Muscle of arm (tissue), 14 donors: ENCODE data around the gene A3GALT2. TPM values are rescaled to one million over a fixed set of nuclear protein-coding genes. Genes with fewer than 3 reads are reported as not detected.

Experiments
- DNase-seq: peaks from one replicate; pipeline ENCODE4 v3.0.0-alpha.2; 2013
- long read RNA-seq, 11 donors: transcript quantifications; one replicate each; lab custom pipeline, GENCODE V29; 2026
- polyA plus RNA-seq, 12 donors: library from polyadenylated mRNA; unstranded; fragments of 120-200 nt; gene quantifications; one replicate each; pipeline ENCODE4 v1.2.1, GENCODE V29; 2013; ENCODE audit not compliant: insufficient read length in 12 of 12

The A3GALT2 gene
- not detected for polyA plus RNA-seq
- long read RNA-seq, donor 1, result 0 reads
- long read RNA-seq, donor 2, result 0 reads
- long read RNA-seq, donor 3, result 0 reads
- long read RNA-seq, donor 4, result 0 reads
- long read RNA-seq, donor 5, result 0 reads
- long read RNA-seq, donor 6, result 0 reads
- long read RNA-seq, donor 7, result 0 reads
- long read RNA-seq, donor 8, result 0 reads
- long read RNA-seq, donor 9, result 0 reads
- long read RNA-seq, donor 10, result 0 reads
- long read RNA-seq, donor 11, result 0 reads

DNA sequence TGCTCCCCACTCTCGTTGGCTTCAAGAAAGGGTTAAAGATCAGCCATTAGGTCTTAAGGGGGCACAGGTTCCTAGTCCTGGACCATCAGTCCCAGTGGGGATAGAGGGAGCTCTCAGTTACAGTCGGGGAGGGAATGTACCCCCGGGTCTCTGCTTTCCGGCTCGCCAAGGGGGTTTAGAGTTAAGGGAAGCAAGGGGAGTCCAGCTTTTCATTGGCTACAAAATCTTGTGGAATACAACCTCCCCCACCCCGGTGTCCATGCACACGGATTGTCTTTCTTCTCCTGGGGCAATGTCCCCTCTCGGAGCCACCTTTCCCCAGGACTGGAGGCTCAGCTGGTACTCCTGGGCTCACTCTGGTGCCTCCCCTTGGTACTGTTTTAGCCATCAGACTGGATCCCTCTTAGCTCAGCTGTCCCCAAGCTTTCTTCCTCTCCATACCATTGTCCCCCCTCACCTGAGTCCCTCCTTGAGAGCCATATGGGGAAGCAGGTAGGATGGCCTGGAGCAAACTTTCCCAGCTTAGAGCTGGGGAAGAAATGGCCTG, at the start of gene A3GALT2:
TSS of gene A3GALT2 (minus strand) at position 480 of the 547 bp plus-strand sequence. CDS start at position 480, 0 bp downstream.
- no peak for DNase-seq

DNA sequence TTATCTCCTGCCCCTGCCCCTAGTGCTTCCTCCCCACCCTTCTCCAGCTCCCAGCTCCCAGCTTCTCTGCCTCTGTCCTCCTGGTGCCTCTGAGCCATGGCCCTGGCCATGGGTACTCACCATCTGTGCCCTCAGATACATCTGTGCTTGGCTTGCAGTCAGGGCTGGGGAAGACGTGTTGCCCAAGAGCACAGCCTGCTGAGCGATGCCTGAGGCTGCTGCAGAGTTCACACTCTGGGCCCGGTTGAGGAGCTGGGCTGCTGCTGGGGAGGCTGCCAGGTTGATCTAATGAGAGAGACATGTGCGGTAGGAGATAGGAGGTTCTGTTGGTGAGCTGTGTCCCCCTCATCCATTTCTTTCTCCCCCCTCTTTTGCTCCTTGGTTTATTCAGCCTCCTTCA, 49.4 kb upstream of the A3GALT2 start:
- no peak for DNase-seq

DNA sequence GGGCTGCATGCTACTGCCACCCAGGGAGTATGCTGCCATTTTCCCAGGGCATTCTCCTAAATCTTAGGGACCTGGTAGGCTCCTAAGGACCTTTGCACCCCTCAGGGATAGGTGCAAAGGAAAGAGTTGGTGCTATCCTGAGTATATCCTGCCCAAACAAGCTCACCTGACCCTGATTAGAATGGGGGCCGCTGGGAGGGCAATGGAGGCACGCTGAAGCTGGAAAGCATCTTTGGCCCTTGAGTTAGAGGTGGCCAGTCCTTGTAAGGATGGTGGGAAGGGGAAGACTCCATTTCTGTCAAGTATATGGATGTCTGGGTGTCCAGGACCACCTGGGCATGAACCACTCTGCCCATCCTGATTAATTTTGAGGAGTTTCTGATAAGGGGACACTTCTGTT, 48.9 kb upstream of the A3GALT2 start:
- DNase-seq, result no peak

DNA sequence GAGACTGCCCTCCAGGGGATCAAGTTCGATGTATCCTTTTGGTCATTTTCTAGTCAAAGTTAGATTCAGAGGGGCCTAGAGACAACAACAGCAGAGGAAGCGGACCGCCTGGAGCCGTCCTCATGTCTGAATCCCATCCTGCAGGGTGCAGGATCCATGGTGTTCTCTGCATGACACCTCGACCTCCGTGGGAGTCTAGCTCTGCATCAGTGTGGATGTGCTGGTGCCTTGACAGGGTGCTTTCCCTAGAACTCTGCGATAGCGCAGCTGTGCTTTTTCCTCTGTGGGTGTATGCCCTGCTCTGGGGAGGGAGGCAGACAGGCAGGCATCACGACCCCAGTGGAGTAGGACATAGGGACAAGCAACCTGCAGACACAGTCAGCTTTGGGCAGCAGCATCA, 48.2 kb upstream of the A3GALT2 start:
- DNase-seq, result no peak

DNA sequence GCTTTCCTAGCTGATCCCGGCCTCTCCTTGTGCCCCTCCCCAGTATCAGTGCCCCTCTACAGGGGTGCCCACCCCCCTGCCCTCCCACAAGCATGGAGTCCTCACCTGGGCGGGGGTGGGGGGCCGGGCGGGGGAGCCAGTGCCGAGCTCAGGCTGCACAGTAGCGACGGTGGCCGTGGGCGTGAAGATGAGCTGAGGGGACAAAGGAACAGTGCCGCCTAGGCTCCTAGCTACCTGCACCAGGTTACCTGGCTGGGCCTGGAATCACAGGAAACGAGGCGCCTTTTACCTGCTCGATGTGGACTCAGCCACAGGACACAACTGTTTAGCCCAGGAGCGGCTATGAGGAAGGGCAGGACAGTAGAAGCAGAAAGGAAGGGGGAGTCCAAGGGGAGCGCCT, 47.5 kb upstream of the A3GALT2 start:
- DNase-seq, result no peak

DNA sequence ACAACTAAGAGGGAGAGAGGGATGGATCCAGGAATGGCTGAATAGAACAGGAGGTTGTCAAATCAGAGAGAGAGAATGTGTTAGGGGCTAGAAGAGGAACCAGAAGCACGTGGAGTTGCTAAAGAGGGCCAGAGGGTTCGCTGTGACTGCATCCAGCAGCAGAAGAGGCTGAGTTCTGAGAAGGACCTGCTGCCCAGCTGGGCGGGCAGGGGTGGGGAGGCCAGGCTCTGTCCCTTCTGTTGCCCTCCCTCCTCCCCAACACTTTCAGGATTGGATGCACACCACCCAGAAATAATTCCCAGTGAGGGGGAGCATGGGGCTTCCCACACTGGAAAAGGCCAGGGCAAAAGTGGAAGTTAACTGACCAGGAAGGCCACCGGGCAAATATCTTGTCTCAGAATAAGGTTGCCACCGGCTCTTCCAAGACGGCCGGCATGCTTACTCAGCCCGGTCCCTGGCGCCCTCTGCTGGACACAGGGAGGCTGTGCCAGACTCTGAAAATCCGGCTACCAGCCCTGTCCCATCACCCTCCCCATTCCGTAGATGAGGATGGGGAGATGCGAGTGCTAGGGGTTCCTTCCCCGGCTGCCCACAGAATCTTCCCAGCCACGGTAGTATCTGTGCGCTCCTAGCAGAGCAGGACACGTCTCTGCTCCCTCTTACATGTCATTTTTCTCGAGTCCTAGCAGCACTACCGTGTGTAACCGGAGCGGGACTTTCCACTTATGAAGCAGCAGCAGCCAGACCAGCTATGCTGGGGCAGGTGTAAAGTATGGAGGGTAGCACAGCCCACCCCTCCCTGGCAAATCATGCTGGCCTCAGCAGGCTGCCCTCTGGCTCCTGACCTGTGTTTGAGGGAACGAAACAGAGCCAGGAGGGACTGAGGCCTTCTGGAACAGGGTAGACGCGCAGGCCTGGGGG, 46.8 kb upstream of the A3GALT2 start:
- peak; percentile 89 for DNase-seq

DNA sequence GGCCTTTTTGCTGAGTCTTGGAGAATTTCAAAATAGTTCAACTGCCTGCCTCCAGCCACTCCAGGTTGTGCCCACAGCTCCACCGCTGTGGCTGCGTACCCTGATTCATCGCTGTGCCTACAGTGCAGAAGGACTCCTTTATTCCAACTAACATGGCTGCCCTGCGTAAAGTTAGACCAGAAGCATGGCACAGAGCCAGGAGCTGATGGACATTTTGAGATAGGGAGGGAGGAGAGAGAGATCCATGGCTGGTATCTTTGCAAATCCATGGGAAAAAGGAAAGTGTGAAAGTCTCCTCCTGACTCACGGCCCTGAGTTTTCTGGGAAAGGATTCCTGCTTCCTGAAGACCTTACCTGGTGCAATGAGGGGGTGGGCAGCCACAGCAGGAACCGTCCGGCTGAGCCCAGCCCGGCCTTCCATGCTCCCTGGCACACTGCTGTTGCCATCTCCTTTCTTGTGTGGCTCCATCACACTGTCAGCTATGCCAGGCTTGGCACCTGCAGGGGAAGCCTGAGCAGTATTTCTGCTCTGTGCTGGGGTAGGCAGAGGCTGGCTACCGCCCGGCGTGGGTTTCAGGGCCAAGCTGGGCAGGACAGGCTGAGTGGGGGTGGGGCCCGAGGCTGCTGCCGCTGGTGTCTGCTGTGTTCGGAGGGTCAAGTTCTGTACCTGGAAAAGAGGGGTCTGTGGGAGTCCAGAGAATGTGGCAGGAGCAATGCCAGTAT, 46.0 kb upstream of the A3GALT2 start:
- DNase-seq, result no peak

DNA sequence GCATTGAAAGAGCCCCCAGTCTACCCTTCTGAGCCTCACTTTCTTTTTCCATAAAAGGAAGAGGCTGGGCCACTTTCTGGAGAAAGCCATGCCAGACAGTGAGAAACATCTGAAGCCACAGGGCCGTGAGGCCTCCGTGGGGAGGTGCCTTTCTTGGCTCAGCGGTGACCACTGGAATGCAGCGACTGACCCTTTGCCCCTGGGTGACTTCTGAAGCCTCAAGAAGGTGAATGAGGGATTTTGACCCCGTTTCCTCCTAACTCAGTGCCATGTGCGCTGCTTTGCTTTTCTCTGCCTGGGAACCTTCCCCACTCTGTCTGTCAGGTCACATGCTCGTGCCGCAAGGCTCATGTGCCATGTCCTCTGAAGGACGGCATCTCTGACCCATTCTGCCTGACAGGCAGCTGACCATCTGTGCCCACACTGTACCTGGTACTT, 44.7 kb upstream of the A3GALT2 start:
- no peak for DNase-seq

DNA sequence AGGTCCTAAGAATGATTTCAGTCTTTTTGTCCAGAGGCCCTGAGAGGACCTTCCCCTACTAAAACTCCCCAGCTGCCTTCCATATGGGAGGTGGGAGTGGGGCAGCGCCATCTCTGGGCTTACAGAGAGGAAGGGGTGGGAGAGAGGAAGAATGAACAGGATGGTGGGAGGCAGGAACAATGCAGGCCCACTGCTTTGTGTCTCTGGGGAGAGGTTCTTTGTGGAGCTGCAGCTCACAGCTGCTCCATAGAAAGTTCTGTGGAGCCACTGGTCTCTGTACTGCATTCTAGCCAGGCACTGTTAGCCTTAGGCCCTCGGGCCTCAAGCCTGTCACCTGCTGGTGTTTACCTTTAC, 43.6 kb upstream of the A3GALT2 start:
- no peak for DNase-seq

DNA sequence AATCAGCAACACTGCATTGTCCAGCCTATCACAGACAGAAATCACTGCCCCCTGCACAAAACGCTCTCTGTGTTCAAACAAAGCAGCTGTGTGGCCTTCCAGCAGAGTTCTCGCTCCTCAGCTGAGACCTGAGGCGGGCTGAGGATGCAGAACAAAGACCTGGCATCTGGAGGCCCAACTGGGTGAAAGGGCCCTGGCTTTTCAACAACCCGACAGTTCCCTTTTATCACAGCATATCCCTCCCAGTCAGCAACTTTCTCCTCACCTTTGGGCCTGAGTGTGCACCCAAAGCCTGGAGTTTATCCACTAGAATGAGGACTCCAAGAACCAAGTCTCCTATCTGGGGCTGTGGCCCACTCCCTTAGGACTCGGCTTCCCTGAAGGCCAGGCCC, 42.6 kb upstream of the A3GALT2 start:
- no peak for DNase-seq

DNA sequence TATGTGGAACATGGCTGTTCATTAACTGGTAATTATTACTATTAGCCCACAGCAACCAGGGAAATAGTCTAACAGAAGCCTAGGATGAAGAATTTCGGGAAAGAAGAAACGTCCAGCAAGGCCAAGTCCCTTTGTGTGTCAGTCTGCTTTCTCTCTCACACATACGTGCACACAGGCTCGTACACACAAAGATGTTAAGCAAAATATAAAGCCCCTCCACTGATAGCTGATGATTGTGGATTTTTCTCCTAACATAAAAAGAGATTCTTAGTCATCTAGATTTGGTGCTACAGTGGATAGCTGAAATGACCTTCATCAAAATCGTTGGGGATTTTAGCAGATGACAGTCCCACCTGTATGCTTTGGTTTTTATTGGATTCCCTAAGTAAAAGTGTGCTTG, 42.1 kb upstream of the A3GALT2 start:
- DNase-seq, result no peak

DNA sequence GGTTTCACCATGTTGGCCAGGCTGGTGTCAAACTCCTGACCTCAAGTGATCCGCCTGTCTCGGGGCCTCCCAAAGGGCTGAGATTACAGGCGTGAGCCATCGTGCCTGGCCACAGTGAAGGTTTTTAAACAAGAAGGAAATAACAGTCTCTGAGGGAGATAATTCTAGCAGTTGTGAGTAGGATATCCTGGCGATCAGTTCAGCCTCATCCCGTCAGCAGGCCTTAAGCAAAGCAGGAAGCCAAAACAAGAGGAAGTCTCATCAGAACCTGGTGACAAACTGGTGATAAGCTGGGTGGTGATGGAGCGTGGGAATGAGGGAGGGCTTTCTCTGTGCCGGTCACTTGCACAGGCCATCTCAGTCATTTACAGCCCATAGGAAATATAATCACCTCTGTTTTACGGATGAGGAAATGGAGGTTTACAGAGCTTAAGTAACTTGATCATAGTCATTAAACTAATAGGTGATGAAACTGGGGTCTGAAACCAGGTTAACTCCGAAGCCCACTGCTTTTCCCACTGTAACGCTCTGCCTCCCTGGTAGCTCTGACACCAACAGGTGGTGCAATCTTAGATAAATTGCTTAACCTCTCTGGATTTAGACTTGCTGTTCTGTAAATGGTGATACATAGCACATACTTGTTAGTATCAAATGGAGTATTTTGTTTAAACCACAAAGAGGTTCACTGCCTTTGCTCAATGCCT, 40.8 kb upstream of the A3GALT2 start:
- DNase-seq, result no peak

DNA sequence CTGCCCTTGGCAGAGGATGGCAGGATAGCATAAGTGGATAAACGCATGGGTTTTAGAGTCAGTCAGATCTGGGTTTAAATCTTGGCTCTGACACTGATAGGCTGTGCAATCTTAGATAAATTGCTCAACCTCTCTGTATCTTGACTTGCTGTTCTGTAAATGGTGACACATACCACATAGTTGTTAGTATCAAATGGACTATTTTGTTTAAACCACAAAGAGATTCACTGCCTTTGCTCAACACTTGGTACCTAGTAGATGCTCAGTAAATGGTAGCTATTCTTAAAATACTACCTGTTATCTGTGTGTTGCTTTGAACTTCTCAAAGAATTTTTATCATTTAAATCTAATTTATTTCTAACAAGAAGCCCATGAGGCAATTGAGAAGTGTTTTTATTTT, 39.5 kb upstream of the A3GALT2 start:
- no peak for DNase-seq

DNA sequence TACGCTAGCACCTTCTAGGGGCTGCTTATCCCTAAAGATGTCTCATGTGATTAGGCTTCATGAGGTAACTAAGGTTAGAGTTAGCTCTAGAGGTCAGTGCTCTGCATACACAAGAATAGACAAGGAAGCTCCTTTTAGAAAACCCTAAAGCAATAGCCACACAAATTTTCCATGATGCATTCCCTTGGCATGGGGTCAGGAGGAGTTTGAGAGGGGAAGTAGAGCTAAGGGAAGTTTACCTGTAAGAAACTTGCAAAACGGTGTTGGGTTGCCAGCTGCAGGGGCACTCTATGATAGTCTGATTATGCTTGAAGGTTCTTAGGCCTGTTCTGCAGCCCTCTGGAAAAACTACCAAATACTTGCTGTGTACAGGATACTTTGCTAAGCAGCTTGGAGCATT, 39.0 kb upstream of the A3GALT2 start:
- no peak for DNase-seq

DNA sequence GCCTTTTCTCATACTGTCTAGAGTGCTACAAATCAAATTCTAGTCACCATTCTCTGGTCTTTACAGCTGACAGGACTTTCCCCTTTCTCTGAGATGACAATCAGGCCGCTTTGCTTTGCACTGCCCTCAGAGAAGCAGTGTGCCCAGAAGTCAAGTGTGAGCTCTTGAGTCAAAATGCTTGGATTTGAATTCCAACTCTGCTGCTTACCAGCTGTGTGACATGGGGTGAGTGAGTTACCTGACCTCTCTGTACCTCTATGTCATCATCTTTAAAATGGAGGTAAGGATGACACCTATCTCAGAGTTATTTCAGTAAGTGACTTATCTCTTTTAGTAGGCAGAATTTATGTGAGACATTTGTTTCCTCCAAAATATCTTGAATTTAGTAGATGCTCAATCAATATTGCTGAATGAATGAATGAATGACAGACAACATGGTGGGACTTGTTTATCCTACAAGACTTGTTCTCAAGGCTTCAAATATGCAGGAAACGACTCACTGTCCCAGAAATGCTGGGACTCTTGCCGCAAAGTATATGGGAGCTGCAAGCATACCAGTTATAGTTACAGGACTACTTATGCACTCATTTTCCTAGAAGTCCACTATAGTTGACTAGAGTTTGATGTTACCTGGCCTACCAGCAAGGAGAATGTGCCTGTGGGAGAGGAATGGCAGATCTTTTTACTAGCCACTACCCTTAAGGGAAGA, 38.1 kb upstream of the A3GALT2 start:
- DNase-seq, result no peak

DNA sequence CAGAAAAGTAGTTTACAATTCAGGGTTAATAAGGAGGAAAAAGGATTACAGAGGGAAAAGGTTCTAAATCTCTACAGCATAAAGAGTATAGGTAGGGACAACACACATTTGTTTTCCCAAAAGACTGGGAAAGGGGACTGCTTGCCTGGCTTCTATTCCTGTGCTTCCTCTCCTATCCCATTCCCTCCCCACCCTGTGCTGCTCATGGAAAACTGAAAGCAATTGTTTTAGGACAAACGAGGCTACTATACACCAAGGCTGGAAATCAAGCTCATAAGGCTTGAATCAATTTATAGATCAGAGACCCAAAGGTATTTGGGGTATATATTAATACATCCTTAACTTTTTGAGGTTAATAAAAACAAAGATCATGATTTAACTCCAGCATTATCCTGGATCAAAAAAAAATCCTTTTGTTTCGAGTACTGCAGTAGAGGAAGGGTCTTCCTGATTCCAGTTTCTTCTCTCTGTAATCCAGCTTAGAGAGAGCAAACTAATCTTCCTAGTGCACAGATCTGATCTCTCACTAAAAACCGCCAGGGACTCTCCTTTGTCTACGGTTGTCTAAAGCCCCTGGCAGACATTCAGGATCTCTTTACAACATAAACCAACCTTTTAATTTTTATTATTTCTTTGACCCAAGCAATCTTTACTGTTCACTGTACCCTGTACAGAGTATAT, 37.4 kb upstream of the A3GALT2 start:
- DNase-seq, result no peak

DNA sequence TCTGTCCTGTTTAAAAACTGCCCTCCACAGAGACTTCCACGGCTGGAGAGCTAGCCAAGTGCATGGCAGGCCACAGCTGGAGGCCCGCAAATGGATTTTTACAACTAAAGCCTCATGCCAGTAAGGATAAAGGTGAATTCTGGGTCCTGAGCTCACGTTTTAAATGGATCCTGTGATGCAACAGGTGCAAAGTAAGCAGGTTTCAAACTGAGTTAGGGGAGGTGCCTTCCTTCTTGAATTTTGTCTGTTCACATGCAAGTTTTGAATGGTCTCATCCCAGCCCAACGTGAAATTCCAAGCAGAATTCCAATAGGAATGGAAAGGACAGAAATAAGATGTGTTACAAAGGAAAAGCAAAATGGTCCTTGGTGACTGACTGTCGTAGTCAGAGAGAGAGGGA, 36.2 kb upstream of the A3GALT2 start:
- no peak for DNase-seq

DNA sequence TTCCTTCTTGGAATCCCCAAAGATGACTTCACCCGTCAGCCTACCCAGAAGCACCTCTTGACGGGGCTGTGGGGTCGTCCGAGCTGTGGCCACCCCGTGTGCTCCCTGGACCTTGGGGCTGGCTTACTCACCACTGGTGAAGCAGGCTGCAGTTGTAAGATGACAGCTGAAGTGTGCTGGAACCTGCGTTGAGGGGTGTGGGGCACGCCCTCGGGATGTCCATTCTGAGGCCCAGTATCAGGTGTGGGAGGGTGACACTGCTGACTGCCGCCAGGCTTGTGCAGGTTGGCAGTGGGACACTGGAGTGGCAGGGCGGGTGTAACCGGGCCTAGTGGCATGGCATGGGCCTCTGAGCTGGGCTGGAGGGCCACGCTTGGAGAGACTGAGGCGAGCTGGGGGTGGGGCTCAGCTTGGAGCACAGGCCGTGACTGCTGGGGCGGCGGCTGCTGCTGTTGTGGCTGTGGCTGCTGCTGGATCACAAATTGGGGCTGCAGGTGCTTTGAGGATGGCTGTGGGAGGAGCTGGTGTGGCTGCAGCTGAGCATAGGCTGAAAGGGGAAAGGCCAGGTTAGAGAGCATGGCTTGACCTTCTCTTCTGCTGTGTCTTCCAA, 33.9 kb upstream of the A3GALT2 start:
- no peak for DNase-seq

DNA sequence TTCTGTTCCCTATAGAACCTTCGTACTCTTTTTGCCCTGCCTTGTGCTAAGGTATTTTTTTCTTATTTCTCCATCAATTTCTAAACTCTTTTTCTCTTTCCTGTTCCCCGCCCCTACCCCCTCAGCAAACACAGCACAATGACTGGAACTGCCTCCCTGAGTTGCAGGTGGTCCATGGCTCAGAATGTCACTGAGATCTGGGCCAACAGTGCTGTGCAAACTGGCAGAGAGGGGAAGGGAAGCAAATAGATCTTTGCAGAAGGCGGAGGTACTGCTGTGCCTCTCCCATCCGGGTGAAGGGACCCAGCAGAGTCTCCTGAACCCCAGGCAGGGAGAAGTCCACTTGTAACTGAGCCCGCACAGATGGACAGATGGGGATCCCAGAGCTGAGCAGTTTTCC, 32.6 kb upstream of the A3GALT2 start:
- no peak for DNase-seq

DNA sequence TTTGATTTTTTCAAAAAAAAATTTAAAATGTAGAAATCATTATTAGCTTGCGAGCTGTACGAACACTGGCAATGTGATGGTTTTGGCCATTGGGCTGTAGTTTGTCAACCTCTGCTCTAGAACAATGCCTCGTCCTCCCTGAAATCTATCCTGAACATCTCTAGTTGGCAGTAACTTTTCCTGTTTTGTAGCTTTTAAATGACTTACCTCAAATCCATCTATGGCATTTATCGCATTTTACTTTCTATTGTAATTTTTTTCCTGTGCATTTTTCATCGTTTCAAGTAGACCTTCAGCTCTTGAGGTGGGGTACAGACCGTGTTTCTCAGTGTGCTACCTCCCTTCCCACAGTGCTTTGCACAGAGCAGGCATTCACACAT, 30.4 kb upstream of the A3GALT2 start:
- no peak for DNase-seq
